B cell (primary cell): Measurements from ENCODE around the gene DCBLD2.

ENCODE experiments used
- EZH2 ChIP-seq: IDR thresholded peaks from 2 replicates; pipeline ENCODE4 v1.6.1; 2012; ENCODE audit warnings: borderline replicate concordance, low read depth, mild to moderate bottlenecking, moderate library complexity, low read length; ENCODE audit not compliant: insufficient read depth, poor library complexity, severe bottlenecking
- TF ChIP-seq, protein P1 (sequence below): fragments of 200-600 bp; IDR thresholded peaks from one replicate; pipeline ENCODE4 v1.8.0; 2022; ENCODE audit warnings: antibody characterized with exemption, mild to moderate bottlenecking

GRCh38 chr3:98921957-98922356, 20.5 kb upstream of the DCBLD2 start:
- TF ChIP-seq, protein P1, sequence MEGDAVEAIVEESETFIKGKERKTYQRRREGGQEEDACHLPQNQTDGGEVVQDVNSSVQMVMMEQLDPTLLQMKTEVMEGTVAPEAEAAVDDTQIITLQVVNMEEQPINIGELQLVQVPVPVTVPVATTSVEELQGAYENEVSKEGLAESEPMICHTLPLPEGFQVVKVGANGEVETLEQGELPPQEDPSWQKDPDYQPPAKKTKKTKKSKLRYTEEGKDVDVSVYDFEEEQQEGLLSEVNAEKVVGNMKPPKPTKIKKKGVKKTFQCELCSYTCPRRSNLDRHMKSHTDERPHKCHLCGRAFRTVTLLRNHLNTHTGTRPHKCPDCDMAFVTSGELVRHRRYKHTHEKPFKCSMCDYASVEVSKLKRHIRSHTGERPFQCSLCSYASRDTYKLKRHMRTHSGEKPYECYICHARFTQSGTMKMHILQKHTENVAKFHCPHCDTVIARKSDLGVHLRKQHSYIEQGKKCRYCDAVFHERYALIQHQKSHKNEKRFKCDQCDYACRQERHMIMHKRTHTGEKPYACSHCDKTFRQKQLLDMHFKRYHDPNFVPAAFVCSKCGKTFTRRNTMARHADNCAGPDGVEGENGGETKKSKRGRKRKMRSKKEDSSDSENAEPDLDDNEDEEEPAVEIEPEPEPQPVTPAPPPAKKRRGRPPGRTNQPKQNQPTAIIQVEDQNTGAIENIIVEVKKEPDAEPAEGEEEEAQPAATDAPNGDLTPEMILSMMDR: no peak
- TF ChIP-seq EZH2: no peak
